ENCODE results near the gene F2RL3. TPM values are rescaled to one million over a fixed set of nuclear protein-coding genes. Genes with fewer than 3 reads are reported as not detected.

The F2RL3 gene
- total and polyA plus RNA-seq, 3 donors from 2014 or later = 4.4 to 6.9 (median 4.6) TPM

DNA sequence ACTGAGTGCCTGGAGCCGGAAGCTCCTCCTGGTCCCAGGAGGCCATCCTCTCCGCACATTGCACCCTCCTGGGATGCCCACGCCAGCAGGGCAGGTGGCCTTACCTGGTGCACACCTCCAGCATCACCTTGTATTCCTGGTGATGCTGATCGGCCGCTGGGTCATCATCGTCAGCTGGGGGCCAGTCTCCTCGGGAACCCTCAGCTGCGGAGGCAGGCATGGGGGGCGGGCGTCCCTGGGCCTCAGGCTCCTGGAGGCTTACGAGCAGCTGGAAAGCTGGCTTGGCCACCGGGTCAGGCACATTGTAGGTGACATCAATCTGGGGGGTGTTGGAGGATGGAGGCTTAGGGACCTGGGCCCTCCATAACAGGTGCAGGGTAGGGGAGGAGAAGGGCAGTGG, 13.7 kb downstream of the F2RL3 start:
- WGBS, 2 donors = 94 to 100% methylated on average over 5 to 12 of the region's 12 CpGs
- Histone ChIP-seq H3K4me1 (no peaks in the 10 kb centered on the region), H3K36me3 (ENCODE audit: low read depth, missing control alignments) (no peaks in the 10 kb centered on the region), H3K27me3 (no peaks in the 10 kb centered on the region), H3K4me3 (no peak overlapping the region), H3K27ac (no peak overlapping the region), H3K9me3 (no peaks in the 10 kb centered on the region)
- intact Hi-C loops (cut with DNase I; ENCODE audit: low total_unique reads) = no loop called here
- TF ChIP-seq, protein P1, sequence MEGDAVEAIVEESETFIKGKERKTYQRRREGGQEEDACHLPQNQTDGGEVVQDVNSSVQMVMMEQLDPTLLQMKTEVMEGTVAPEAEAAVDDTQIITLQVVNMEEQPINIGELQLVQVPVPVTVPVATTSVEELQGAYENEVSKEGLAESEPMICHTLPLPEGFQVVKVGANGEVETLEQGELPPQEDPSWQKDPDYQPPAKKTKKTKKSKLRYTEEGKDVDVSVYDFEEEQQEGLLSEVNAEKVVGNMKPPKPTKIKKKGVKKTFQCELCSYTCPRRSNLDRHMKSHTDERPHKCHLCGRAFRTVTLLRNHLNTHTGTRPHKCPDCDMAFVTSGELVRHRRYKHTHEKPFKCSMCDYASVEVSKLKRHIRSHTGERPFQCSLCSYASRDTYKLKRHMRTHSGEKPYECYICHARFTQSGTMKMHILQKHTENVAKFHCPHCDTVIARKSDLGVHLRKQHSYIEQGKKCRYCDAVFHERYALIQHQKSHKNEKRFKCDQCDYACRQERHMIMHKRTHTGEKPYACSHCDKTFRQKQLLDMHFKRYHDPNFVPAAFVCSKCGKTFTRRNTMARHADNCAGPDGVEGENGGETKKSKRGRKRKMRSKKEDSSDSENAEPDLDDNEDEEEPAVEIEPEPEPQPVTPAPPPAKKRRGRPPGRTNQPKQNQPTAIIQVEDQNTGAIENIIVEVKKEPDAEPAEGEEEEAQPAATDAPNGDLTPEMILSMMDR (IDR thresholded peaks at IDR 0.05) = no peak
- no peak for TF ChIP-seq POLR2A (IDR thresholded peaks at IDR 0.05)
- no peak for DNase-seq

DNA sequence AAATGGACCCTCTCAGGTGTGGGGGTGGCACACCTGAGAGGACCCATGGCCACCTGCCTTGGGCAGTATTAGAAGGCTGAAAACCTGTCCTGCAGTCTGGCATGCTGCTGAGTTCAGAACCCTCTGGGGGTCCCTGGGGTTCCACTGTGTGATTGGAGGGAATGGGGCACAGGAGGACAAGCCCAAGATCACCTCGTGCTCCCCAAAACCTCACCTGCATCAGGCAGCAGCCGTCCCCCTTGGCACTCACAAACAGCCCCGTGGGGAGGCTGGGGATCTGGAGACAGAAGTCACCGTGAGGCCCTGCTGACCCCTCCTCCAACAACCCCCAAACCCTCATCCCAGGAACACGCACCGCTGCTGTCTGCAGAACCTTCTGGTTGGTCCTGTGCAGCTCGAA, 14.5 kb downstream of the F2RL3 start:
- Histone ChIP-seq H3K9me3 (no peaks in the 10 kb centered on the region), H3K36me3 (ENCODE audit: low read depth, missing control alignments) (no peaks in the 10 kb centered on the region)
- whole genome bisulfite sequencing, 2 donors = 86 to 92% methylated on average over 4 to 7 of the region's 7 CpGs

GRCh38 chr19:16904599-16904998, 15.8 kb downstream of the F2RL3 start:
- TF ChIP-seq, protein P1 (IDR thresholded peaks at IDR 0.05) = no peak
- no peak for TF ChIP-seq POLR2A (IDR thresholded peaks at IDR 0.05)
- Histone ChIP-seq H3K36me3 (ENCODE audit: low read depth, missing control alignments) (no peaks in the 10 kb centered on the region), H3K27me3 (no peaks in the 10 kb centered on the region), H3K9me3 (no peaks in the 10 kb centered on the region), H3K27ac (no peak overlapping the region), H3K4me1 (no peaks in the 10 kb centered on the region), H3K4me3 (no peak overlapping the region)
- intact Hi-C loops (cut with DNase I; ENCODE audit: low total_unique reads) = no loop called here
- no peak for DNase-seq
- WGBS, 2 donors = 73 to 89% methylated on average over 5 of the region's 5 CpGs

More for the DNA sequence above, 14.5 kb downstream of the F2RL3 start:
- Histone ChIP-seq H3K4me1 (no peaks in the 10 kb centered on the region), H3K27ac (no peak overlapping the region), H3K4me3 (no peak overlapping the region), H3K27me3 (no peaks in the 10 kb centered on the region)
- no peak for TF ChIP-seq POLR2A (IDR thresholded peaks at IDR 0.05)
- TF ChIP-seq, protein P1 (IDR thresholded peaks at IDR 0.05) = no peak
- no peak for DNase-seq
- intact Hi-C loops (cut with DNase I; ENCODE audit: low total_unique reads) = no loop called here

GRCh38 chr19:16908759-16909158, 20.0 kb downstream of the F2RL3 start:
- Histone ChIP-seq H3K4me3 (no peak overlapping the region), H3K27me3 (no peaks in the 10 kb centered on the region), H3K9me3 (no peaks in the 10 kb centered on the region), H3K36me3 (ENCODE audit: low read depth, missing control alignments) (no peaks in the 10 kb centered on the region), H3K27ac (no peak overlapping the region), H3K4me1 (no peaks in the 10 kb centered on the region)
- 67 to 89% methylated on average over 7 to 12 of the region's 12 CpGs for WGBS, 2 donors
- TF ChIP-seq, protein P1 (IDR thresholded peaks at IDR 0.05) = no peak
- no peak for TF ChIP-seq POLR2A (IDR thresholded peaks at IDR 0.05)
- DNase-seq = no peak
- intact Hi-C loops (cut with DNase I; ENCODE audit: low total_unique reads) = no loop called here

GRCh38 chr19:16911046-16911445, 22.2 kb downstream of the F2RL3 start:
- 92 to 94% methylated on average over 7 of the region's 7 CpGs for WGBS, 2 donors
- TF ChIP-seq, protein P1 (IDR thresholded peaks at IDR 0.05) = no peak
- no peak for TF ChIP-seq POLR2A (IDR thresholded peaks at IDR 0.05)
- Histone ChIP-seq H3K4me3 (no peak overlapping the region), H3K9me3 (no peaks in the 10 kb centered on the region), H3K27ac (no peak overlapping the region), H3K27me3 (no peaks in the 10 kb centered on the region), H3K36me3 (ENCODE audit: low read depth, missing control alignments) (no peaks in the 10 kb centered on the region), H3K4me1 (no peaks in the 10 kb centered on the region)
- intact Hi-C loops (cut with DNase I; ENCODE audit: low total_unique reads) = no loop called here
- no peak for DNase-seq
